ENCODE measurements around the gene TSPAN32.

DNA sequence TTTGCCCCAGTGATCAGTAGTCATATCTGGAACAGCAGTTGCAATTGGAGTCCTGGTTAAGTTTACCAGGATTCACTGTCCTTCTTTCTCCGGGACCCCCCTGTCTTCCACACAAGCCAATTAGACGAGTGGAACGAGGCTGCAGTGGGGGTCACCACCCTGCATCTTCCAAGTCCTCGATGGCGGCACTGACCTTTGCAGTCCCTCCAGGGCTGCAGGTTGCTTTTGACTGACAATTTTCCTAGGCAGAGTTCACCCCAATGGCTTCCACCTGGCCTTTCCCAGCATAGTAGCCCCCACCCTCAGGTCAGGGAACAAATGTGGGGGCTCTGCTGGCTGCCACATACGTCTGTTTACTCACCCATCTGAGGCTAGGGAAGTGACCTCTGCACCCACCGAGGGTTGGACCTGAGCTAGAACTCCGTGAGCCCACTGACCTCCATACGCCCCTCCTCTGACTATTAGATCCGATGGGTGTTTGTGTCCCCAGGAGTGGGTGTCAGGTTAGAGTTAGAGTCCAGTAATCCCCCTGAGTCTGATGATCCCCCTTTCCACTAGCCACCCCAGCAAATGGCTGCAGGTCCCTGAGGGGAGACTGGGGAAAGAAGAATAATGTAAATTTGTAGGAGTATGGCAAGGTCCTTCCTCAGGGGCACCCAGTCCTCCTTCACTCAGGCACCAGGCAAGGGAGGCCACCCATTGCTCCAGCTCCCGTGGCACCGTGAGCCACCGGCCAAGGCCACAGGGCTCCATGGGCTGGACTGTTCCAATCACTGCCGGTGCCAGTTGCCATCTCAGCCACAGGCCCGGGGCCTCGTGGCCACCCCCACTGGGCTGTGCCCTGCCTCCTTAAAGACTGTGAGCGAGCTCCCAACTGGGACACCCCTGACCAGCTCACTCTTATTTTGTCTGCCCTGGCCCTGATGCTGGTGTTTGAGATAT is 5.6 kb upstream of the TSPAN32 start:
- TF ChIP-seq POLR2A (IDR thresholded peaks at IDR 0.05) (no peak), POLR2AphosphoS5 (IDR thresholded peaks at IDR 0.05) (no peak)
- TF ChIP-seq, protein P1, sequence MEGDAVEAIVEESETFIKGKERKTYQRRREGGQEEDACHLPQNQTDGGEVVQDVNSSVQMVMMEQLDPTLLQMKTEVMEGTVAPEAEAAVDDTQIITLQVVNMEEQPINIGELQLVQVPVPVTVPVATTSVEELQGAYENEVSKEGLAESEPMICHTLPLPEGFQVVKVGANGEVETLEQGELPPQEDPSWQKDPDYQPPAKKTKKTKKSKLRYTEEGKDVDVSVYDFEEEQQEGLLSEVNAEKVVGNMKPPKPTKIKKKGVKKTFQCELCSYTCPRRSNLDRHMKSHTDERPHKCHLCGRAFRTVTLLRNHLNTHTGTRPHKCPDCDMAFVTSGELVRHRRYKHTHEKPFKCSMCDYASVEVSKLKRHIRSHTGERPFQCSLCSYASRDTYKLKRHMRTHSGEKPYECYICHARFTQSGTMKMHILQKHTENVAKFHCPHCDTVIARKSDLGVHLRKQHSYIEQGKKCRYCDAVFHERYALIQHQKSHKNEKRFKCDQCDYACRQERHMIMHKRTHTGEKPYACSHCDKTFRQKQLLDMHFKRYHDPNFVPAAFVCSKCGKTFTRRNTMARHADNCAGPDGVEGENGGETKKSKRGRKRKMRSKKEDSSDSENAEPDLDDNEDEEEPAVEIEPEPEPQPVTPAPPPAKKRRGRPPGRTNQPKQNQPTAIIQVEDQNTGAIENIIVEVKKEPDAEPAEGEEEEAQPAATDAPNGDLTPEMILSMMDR (IDR thresholded peaks at IDR 0.05 in 8 of 11, conservative IDR thresholded peaks at IDR 0.05 in 3 of 11) = no peak
